ENCODE data around the gene MCOLN1. TPM values are rescaled to one million over a fixed set of nuclear protein-coding genes. Genes with fewer than 3 reads are reported as not detected.

The MCOLN1 gene
- total RNA-seq, 1 donor from 2014 or later: 13.7 TPM

- no peak overlapping the region for H3K4me3 Mint-ChIP-seq
- H3K9me3 Mint-ChIP-seq: no peaks in the 10 kb centered on the region
- H3K36me3 Mint-ChIP-seq (ENCODE audit: low read depth): peaks cover 27% of the 10 kb centered on the region
- intact Hi-C loops (cut with micrococcal nuclease): no loop called here
- H3K27ac Mint-ChIP-seq: no peak overlapping the region
- peaks cover 13% of the 10 kb centered on the region for H3K4me1 Mint-ChIP-seq
- DNase-seq: no peak
- no peaks in the 10 kb centered on the region for H3K27me3 Mint-ChIP-seq
Measured at GRCh38 chr19:7549429-7550148, 27.2 kb downstream of the MCOLN1 start.

- peaks cover 9% of the 10 kb centered on the region for H3K4me1 Mint-ChIP-seq
- H3K36me3 Mint-ChIP-seq (ENCODE audit: low read depth): peaks cover 27% of the 10 kb centered on the region
- no peak for DNase-seq
- H3K27me3 Mint-ChIP-seq: no peaks in the 10 kb centered on the region
- H3K9me3 Mint-ChIP-seq: no peaks in the 10 kb centered on the region
- no peak overlapping the region for H3K4me3 Mint-ChIP-seq
- intact Hi-C loops (cut with micrococcal nuclease): no loop called here
- H3K27ac Mint-ChIP-seq: no peak overlapping the region
Measured at GRCh38 chr19:7550169-7550770, 27.8 kb downstream of the MCOLN1 start.

- no peak overlapping the region for H3K4me3 Mint-ChIP-seq
- H3K4me1 Mint-ChIP-seq: peaks cover 3% of the 10 kb centered on the region
- peak; percentile 65 for DNase-seq
- H3K27ac Mint-ChIP-seq: no peak overlapping the region
- intact Hi-C loops (cut with micrococcal nuclease): no loop called here
- peaks cover 26% of the 10 kb centered on the region for H3K36me3 Mint-ChIP-seq (ENCODE audit: low read depth)
- no peaks in the 10 kb centered on the region for H3K27me3 Mint-ChIP-seq
- H3K9me3 Mint-ChIP-seq: no peaks in the 10 kb centered on the region
Measured at GRCh38 chr19:7550987-7551761, 28.8 kb downstream of the MCOLN1 start.

GRCh38 chr19:7552781-7553180, 30.4 kb downstream of the MCOLN1 start:
- DNase-seq: no peak
- Mint-ChIP-seq H3K4me3 (no peak overlapping the region), H3K27ac (no peak overlapping the region), H3K9me3 (no peaks in the 10 kb centered on the region), H3K36me3 (ENCODE audit: low read depth) (peaks cover 33% of the 10 kb centered on the region), H3K27me3 (no peaks in the 10 kb centered on the region), H3K4me1 (peaks cover 3% of the 10 kb centered on the region)
- intact Hi-C loops (cut with micrococcal nuclease): no loop called here

GRCh38 chr19:7554565-7554964, 32.1 kb downstream of the MCOLN1 start:
- Mint-ChIP-seq H3K36me3 (ENCODE audit: low read depth) (peaks cover 45% of the 10 kb centered on the region), H3K9me3 (no peaks in the 10 kb centered on the region), H3K4me1 (peaks cover 3% of the 10 kb centered on the region), H3K27ac (no peak overlapping the region), H3K27me3 (no peaks in the 10 kb centered on the region), H3K4me3 (no peak overlapping the region)
- intact Hi-C loops (cut with micrococcal nuclease): no loop called here
- no peak for DNase-seq

DNA sequence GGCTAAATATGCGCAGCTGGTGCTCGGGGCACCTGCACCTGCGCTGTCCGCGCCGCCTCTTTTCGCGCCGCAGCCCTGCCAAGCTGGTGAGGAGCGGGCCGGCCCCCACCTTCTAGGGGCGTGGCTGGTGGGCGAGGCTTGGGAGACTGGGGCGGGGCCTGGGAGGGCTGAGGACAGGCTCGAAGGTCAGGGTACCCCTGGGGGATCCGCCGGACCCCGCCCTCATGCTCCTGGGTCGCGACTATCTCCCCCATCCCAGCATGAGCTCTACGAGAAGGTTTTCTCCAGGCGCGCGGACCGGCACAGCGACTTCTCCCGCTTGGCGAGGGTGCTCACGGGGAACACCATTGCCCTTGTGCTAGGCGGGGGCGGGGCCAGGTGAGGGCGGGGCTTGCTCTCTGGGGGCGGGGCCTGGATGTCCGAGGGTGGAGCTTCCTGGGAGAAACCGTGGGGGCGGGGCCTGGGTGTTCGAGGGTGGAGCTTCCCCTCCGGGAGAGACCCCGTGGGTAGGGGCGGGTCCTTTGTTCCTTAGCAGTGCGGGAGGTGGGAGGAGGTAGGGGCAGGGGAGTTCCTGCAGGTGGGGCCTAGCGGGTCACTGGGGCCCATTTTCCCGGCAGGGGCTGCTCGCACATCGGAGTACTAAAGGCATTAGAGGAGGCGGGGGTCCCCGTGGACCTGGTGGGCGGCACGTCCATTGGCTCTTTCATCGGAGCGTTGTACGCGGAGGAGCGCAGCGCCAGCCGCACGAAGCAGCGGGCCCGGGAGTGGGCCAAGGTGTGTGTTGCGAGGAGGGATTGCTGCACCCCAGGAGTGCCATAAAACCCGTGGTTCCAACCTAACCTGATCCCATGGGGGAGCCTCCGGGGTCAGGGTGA, 32.8 kb downstream of the MCOLN1 start:
- H3K27me3 Mint-ChIP-seq: no peaks in the 10 kb centered on the region
- no peaks in the 10 kb centered on the region for H3K9me3 Mint-ChIP-seq
- DNase-seq: peak; percentile 66
- no peak overlapping the region for H3K27ac Mint-ChIP-seq
- intact Hi-C loops (cut with micrococcal nuclease): no loop called here
- no peak overlapping the region for H3K4me3 Mint-ChIP-seq
- peaks cover 3% of the 10 kb centered on the region for H3K4me1 Mint-ChIP-seq
- peaks cover 45% of the 10 kb centered on the region for H3K36me3 Mint-ChIP-seq (ENCODE audit: low read depth)

DNA sequence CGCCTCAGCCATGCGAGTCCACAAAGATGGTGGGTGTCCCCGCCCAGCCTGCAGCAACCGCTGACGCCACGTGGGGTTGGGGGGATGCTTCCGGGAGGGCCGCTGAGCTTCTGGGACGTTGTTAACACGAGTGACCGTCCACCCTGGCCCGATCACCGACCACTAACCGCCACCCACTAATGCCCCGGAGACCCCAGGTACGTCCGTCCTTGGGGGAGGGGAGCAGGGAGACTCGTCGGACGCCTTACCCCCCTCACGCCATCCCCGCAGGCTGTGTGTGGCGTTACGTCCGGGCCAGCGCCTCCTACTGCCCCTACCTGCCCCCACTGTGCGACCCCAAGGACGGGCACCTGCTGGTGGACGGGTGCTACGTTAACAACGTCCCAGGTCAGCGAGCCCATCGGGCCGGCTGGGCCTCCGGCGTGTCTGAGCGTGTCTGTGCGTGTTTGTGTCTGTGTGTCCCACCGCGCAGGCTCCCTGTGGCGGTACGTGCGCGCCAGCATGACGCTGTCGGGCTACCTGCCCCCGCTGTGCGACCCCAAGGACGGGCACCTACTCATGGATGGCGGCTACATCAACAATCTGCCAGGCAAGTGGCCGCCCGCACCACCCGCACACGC, 34.4 kb downstream of the MCOLN1 start:
- no peak overlapping the region for H3K4me3 Mint-ChIP-seq
- H3K36me3 Mint-ChIP-seq (ENCODE audit: low read depth): peaks cover 44% of the 10 kb centered on the region
- DNase-seq: no peak
- H3K4me1 Mint-ChIP-seq: peaks cover 3% of the 10 kb centered on the region
- no peaks in the 10 kb centered on the region for H3K27me3 Mint-ChIP-seq
- intact Hi-C loops (cut with micrococcal nuclease): no loop called here
- no peaks in the 10 kb centered on the region for H3K9me3 Mint-ChIP-seq
- no peak overlapping the region for H3K27ac Mint-ChIP-seq

DNA sequence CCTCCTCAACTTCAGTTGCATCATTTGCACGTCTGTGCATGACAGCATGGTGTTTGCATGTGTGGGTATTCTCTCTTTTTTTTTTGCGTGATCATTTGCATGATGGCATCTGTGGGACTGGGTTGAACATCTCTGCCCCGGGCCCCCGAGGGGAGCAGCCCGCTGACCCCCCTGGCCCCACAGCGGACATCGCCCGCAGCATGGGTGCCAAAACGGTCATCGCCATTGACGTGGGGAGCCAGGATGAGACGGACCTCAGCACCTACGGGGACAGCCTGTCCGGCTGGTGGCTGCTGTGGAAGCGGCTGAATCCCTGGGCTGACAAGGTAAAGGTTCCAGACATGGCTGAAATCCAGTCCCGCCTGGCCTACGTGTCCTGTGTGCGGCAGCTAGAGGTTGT, 36.2 kb downstream of the MCOLN1 start:
- no peaks in the 10 kb centered on the region for H3K4me1 Mint-ChIP-seq
- H3K27ac Mint-ChIP-seq: no peak overlapping the region
- H3K9me3 Mint-ChIP-seq: no peaks in the 10 kb centered on the region
- intact Hi-C loops (cut with micrococcal nuclease): no loop called here
- no peak for DNase-seq
- H3K36me3 Mint-ChIP-seq (ENCODE audit: low read depth): peaks cover 46% of the 10 kb centered on the region
- H3K27me3 Mint-ChIP-seq: no peaks in the 10 kb centered on the region
- no peak overlapping the region for H3K4me3 Mint-ChIP-seq

- intact Hi-C loops (cut with micrococcal nuclease): no loop called here
- no peak for DNase-seq
- peaks cover 46% of the 10 kb centered on the region for H3K36me3 Mint-ChIP-seq (ENCODE audit: low read depth)
- H3K4me1 Mint-ChIP-seq: no peaks in the 10 kb centered on the region
- no peak overlapping the region for H3K4me3 Mint-ChIP-seq
- H3K27me3 Mint-ChIP-seq: no peaks in the 10 kb centered on the region
- no peaks in the 10 kb centered on the region for H3K9me3 Mint-ChIP-seq
- no peak overlapping the region for H3K27ac Mint-ChIP-seq
Measured at GRCh38 chr19:7559102-7559501, 36.7 kb downstream of the MCOLN1 start.

DNA sequence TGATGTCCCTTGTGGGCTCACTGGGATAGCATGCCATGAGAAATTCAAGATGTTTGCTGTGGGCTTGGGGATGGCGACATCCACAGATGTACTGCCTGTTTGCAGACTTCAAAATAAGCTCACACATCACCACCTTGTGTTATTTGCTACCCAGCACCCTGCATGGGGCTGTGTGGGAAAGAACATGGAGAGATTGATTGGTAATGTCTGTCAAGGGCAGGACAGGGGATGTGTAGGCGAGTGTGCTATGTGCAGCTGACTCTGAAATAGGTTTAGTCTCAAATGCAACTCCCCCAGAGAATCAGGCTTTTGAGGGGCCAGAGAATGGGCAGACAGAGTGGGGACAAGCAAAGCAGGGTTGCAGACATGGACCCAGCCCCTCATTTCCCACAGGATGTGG, 37.8 kb downstream of the MCOLN1 start:
- no peaks in the 10 kb centered on the region for H3K27me3 Mint-ChIP-seq
- DNase-seq: no peak
- H3K9me3 Mint-ChIP-seq: no peaks in the 10 kb centered on the region
- no peak overlapping the region for H3K4me3 Mint-ChIP-seq
- intact Hi-C loops (cut with micrococcal nuclease): no loop called here
- peaks cover 46% of the 10 kb centered on the region for H3K36me3 Mint-ChIP-seq (ENCODE audit: low read depth)
- H3K27ac Mint-ChIP-seq: no peak overlapping the region
- H3K4me1 Mint-ChIP-seq: no peaks in the 10 kb centered on the region

- Mint-ChIP-seq H3K9me3 (no peaks in the 10 kb centered on the region), H3K27ac (no peak overlapping the region), H3K4me1 (no peaks in the 10 kb centered on the region), H3K27me3 (no peaks in the 10 kb centered on the region), H3K4me3 (no peak overlapping the region), H3K36me3 (ENCODE audit: low read depth) (peaks cover 42% of the 10 kb centered on the region)
- DNase-seq: no peak
- intact Hi-C loops (cut with micrococcal nuclease): no loop called here
Measured at GRCh38 chr19:7561325-7561724, 38.9 kb downstream of the MCOLN1 start.

- H3K27me3 Mint-ChIP-seq: no peaks in the 10 kb centered on the region
- no peak overlapping the region for H3K27ac Mint-ChIP-seq
- peak; percentile 70 for DNase-seq
- no peak overlapping the region for H3K4me3 Mint-ChIP-seq
- peaks cover 29% of the 10 kb centered on the region for H3K36me3 Mint-ChIP-seq (ENCODE audit: low read depth)
- intact Hi-C loops (cut with micrococcal nuclease): no loop called here
- no peaks in the 10 kb centered on the region for H3K4me1 Mint-ChIP-seq
- no peaks in the 10 kb centered on the region for H3K9me3 Mint-ChIP-seq
Measured at GRCh38 chr19:7562646-7563393, 40.4 kb downstream of the MCOLN1 start.

GRCh38 chr19:7564866-7565265, 42.4 kb downstream of the MCOLN1 start:
- H3K27me3 Mint-ChIP-seq: no peaks in the 10 kb centered on the region
- H3K36me3 Mint-ChIP-seq (ENCODE audit: low read depth): peaks cover 17% of the 10 kb centered on the region
- no peaks in the 10 kb centered on the region for H3K4me1 Mint-ChIP-seq
- DNase-seq: no peak
- intact Hi-C loops (cut with micrococcal nuclease): loop anchor here (5.0 kb wide), 1 partner anchor 198 kb away; no protein-coding TSS in a partner anchor
- H3K4me3 Mint-ChIP-seq: no peak overlapping the region
- no peak overlapping the region for H3K27ac Mint-ChIP-seq
- no peaks in the 10 kb centered on the region for H3K9me3 Mint-ChIP-seq
